Stimulated activated CD8-positive, alpha-beta memory T cell treated with anti-CD3 and anti-CD28 coated beads, Interleukin-7, amount 100 ng/mL, for 48 hours (primary cell): Measurements from ENCODE around the gene ACD.

Experiments
- DNase-seq, 2 donors: peaks; one replicate each; pipeline ENCODE4 v3.0.0-alpha.2; 2020; ENCODE audit warnings: low read depth in 1 of 2; ENCODE audit errors: extremely low read depth in 1 of 2

The ACD gene

DNA sequence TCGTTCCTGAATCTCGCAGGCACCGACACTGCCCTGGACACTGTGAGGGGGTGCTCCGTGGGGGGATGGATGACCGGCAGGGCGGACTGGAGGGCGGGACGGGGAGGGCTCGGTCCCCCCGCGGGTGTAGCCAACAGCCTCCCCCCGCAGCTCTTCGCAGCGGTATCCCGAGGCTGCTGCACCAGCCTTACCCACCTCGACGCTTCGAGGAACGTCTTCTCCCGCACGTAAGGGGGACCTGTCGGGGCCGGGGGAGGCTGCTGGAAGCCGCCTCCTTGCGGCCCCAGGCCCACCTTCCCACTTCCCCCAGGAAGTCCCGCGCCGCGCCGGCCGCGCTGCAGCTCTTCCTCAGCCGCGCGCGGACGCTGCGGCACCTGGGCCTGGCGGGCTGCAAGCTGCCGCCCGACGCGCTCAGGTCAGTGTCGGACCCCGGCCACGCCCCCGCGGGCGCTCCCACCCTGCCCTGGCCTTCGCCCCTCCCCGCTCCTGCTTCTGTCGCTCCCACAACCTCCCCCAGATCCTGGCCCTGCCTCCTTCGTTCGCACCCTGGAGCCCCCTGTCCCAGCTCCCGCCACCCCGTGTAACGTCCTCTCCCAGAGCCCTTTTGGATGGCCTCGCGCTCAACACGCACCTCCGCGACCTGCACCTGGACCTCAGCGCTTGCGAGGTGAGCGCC is 11.8 kb downstream of the ACD start:
- DNase-seq, result no peak

DNA sequence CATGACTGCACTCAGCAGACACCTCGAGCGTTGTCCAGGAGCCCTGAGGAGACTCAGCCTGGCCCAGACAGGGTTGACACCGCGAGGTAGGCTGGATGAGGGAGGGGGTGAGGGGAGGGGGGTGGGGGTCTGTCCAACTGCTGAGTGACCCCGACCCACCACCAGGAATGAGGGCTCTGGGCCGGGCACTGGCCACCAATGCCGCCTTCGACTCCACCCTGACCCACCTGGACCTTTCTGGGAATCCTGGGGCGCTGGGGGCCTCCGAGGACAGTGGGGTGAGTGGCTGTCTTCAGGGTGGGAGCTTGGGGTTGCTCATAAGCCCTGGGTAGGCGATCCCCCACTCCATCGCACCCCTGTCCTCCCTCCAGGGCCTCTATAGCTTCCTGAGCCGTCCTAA is 12.4 kb downstream of the ACD start:
- no peak for DNase-seq

DNA sequence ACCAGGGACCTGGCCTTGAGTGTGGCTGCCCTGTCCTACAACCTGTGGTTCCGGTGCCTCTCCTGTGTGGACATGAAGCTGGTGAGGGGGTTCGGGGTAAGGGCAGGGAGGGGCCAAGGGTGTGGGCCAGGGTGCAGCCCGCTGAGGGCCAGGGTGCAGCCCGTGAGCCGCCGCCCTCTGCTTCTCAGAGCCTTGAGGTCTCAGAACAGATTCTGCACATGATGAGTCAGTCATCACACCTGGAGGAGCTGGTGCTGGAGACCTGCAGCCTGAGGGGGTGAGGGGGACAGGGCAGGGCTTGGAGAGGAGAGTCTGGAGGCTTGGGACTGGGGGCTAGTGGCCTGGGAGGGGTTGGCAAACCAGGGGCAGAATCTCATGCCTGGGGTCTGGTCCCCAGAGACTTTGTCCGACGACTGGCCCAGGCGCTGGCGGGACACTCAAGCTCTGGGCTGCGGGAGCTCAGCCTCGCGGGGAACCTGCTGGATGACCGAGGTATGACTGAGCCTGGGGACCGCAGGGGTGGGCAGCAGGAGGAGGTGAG is 12.9 kb downstream of the ACD start:
- DNase-seq, result no peak

DNA sequence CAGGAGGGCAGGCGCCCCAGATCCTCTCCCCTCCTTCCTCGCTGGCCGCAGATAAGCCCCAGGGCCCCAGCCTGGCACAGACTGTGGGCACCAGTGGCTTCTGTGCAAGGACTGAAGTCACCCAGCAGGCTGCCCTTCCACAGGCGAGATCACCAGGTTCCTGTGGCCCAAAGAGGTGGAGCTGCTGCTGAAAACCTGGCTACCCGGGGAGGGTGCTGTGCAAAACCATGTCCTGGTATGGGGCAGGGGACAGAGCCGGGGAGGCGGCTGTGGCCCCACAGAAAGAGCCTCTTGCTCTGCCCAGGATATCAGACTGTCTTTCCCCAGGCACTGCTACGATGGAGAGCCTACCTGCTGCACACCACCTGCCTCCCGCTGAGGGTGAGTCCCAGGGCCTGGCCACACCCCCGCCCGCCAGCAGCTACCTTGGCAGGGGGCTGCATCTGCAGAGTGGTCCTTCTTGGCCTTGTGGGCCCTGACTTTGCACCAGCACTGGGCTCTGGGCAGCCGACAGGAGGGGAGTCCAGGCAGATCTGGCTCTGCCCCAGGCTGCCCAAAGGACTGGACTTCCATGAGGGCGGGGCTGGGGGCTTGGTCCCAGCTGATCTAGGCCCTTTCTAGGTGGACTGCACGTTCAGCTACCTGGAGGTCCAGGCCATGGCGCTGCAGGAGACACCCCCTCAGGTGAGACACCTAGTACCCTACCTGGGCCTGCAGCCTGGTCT is 14.5 kb downstream of the ACD start:
- DNase-seq, result no peak

DNA sequence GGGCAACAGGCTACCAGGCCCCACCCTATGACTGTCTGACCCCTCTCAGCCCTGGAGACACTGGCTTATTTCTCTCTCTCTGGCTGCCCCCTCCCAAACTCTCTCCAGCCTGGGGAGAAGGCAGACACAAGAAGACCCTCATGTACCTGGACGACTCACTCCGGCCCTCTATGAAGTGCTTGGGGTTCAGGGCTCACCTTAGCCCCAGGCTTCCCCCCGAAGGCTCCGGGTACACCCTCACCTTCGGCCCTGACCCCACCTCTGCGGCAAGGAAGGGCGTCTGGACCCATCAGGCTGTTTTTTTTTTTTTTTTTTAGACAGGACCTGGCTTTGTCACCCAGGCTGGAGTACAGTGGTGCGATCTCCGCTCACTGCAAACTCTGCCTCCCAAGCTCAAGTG is 16.0 kb downstream of the ACD start:
- DNase-seq, result no peak

DNA sequence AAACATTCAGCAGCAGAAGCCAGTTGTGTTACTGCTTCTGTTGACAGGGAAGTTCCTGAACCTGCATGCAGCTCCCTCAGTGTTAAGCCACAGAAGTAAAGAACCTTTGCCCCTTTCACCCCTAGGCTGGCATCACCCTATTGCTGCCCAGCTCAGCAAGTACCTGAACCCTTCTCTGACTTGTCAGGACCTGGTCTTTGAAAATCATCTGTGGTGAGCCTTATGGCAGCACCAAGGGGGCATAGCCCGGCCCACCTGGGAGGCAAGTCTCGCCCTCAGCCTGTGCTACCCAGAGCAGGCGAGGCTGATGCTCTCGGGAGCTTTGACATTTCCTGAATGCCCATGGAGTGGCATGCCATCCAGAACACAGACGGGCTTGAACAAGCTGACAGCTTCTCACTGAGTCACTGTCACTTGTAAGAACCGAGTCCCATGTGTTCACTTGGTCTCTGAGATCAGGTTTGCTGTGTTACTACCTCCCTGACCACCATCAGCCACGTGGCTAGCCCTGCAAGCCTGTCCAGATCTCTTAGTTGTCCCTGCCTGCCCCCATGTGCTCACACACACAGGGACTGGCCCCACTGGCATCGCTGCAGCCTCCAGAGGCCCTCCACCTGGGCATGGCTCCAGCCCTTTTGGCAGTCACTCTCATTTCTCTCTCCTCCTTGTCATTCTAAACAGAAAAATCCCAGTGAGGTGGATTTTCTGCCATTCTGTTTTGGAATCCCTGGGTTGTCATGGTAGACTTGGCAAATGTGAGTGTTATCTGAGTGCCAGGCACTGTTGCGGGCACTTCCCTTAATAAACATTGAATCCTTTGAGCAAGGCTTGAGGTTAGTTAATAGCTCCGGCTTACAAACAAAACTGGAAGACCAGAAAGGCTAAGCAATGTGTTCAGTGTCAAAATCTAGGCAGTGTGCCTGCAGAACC is 18.0 kb downstream of the ACD start:
- no peak for DNase-seq

DNA sequence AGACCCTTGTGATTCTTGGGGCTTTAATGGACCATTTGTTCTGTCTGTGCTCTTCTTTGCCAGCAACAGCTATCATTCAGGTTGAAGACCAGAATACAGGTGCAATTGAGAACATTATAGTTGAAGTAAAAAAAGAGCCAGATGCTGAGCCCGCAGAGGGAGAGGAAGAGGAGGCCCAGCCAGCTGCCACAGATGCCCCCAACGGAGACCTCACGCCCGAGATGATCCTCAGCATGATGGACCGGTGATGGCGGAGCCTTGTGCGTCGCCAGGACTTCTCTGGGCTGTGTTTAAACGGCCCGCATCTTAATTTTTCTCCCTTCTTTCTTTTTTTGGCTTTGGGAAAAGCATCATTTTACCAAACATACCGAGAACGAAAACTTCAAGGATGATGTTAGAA is 22.4 kb downstream of the ACD start:
- no peak for DNase-seq

DNA sequence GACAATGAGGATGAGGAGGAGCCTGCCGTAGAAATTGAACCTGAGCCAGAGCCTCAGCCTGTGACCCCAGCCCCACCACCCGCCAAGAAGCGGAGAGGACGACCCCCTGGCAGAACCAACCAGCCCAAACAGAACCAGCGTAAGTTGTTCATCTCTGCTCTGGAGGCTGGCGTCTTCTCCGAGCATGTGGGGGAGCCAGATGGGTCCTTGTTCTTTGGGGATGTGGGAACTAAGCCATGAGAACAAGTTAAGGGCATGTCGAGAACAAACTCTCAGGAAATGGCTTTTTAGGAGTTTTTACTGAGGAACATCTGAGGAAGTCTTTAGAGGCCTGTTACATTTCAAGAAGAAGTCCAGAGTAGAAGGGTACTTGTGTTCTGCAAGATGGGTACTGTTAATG is 23.3 kb downstream of the ACD start:
- no peak for DNase-seq

DNA sequence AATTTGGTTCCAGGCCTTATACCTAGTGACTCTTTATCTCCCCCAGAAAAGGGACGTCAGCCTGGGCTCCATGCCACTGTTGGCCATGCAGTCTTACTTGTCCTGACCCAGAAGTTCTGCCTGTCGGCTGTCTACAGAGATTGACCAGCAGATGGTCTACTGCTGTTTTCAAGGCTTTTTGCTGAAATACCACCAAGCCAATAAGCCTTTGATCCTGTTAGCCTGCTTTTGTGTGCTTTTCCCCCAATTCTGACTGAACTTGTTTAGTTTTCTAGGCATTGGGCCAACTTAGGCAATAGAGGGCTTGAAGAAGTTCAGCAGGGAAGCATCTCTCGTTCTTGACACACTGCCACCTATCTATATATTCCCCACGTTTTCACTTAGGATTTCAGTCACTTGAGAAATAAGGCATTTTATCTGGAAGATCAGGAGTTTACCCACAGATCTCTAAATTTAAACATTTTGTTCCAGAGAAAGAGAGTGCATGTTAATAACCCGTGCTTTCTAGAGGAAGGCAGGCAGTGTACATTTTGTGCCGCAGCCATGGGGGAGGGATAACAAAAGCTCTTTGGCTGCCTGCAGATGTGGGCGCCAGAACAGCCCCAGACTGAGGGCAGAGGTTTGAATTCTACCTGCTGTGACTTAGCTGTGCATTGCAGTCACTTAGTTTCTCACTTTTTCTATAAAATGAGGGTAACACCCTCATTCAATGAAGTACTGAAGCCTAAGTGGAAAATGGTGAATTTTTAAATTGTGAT is 27.5 kb downstream of the ACD start:
- no peak for DNase-seq

DNA sequence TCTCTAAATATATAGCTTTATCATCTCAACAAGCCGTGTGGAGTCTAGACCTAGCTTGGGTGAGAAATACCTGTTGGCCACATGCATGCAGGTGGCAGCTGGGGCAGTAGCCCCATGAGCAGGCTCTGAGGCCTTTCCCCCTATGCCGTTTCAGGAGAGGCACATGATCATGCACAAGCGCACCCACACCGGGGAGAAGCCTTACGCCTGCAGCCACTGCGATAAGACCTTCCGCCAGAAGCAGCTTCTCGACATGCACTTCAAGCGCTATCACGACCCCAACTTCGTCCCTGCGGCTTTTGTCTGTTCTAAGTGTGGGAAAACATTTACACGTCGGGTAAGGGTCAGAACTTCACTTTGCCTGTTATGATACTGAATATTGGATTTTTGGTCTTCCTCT is 31.8 kb downstream of the ACD start:
- DNase-seq, result no peak

DNA sequence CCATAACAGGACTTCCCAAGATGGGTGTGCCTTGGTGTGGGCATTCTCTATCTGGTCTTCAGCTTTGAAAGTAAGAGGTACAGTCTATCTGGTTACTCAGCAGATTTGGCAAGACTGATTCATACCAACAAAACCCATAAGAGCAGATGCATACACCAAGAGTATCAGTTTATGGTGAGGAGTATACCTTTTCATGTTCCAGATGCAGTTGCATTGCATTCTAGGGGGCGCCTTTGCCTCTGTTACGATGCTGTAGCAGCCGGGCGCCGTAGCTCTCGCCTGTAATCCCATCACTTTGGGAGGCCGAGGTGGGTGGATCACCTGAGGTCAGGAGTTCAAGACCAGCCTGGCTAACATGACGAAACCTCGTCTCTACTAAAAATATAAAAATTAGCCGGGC is 46.3 kb downstream of the ACD start:
- peak in 1 of 2 donors; percentile 9 for DNase-seq

DNA sequence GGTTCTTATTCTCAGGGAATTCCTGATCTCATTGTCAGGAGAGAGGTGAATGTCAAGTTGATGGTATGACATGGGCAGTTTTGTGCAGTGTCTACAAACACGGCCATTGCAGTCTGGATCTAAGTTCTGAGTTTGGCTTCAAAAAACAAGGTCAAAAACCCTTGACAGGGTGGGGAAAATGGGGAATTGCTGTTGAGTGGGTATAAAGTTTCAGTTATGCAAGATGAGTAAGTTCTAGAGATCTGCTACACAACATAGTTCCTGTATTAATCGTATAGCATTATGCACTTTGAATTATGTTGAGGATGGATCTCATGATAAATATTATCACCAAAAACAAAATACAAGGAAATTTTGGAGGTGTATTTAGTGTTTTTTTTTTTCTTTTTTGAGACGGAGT is 51.7 kb downstream of the ACD start:
- DNase-seq, result no peak
